ENCODE results near the gene TMEM207.

TMEM207 gene

GRCh38 chr3:190385731-190386688 lies 63.7 kb downstream of the TMEM207 start:
- no peak for DNase-seq (ENCODE audit: low read depth)

GRCh38 chr3:190384309-190384756 lies 65.4 kb downstream of the TMEM207 start:
- no peak for DNase-seq (ENCODE audit: low read depth)

GRCh38 chr3:190382082-190382481 lies 67.6 kb downstream of the TMEM207 start:
- no peak for DNase-seq (ENCODE audit: low read depth)

GRCh38 chr3:190381441-190381840 lies 68.3 kb downstream of the TMEM207 start:
- DNase-seq (ENCODE audit: low read depth), result no peak

GRCh38 chr3:190380184-190380583 lies 69.5 kb downstream of the TMEM207 start:
- no peak for DNase-seq (ENCODE audit: low read depth)
